Measurements from ENCODE around the gene GCLC. TPM values are rescaled to one million over a fixed set of nuclear protein-coding genes. Genes with fewer than 3 reads are reported as not detected.

GCLC gene
- total and polyA plus RNA-seq, 2 experiments from 2014 or later = 16.9 to 40.3 TPM

GRCh38 chr6:53479871-53480270 lies 65.0 kb downstream of the GCLC start:
- Mint-ChIP-seq H3K36me3 (ENCODE audit: low read depth) (no peaks in the 10 kb centered on the region), H3K4me1 (no peaks in the 10 kb centered on the region), H3K4me3 (no peak overlapping the region), H3K27ac (no peak overlapping the region), H3K9me3 (no peaks in the 10 kb centered on the region), H3K27me3 (ENCODE audit: insufficient read depth, low read depth, poor library complexity) (no peaks in the 10 kb centered on the region)
- DNase-seq (ENCODE audit: low spot score) = no peak
- Histone ChIP-seq H3K4me2 (no peak overlapping the region), H3K27me3 (ENCODE audit: insufficient read depth) (no peaks in the 10 kb centered on the region), H3K36me3 (ENCODE audit: insufficient read depth) (no peaks in the 10 kb centered on the region), H3K9me2 (ENCODE audit: insufficient read depth) (no peaks in the 10 kb centered on the region), H3F3A (replicated peaks; ENCODE audit: low read depth) (no peaks in the 10 kb centered on the region), H3K4me1 (ENCODE audit: insufficient read depth) (no peaks in the 10 kb centered on the region), H4K20me1 (replicated peaks; ENCODE audit: insufficient read depth) (no peaks in the 10 kb centered on the region), H3K27ac (ENCODE audit: low read depth) (no peak overlapping the region), H3K79me2 (replicated peaks; ENCODE audit: insufficient read depth) (no peaks in the 10 kb centered on the region), H2AFZ (no peak overlapping the region), H3K4me3 (no peak overlapping the region)
- TF ChIP-seq POLR2AphosphoS5 (IDR thresholded peaks at IDR 0.05; ENCODE audit: low read depth) (no peak), ZNF114 (CRISPR knock-in tag; IDR thresholded peaks at IDR 0.05) (no peak), EZH2 (IDR thresholded peaks at IDR 0.05; ENCODE audit: low read depth, unreplicated experiment) (no peak), ZNF331 (CRISPR knock-in tag; IDR thresholded peaks at IDR 0.05; ENCODE audit: low read depth) (no peak), EZH2phosphoT487 (IDR thresholded peaks at IDR 0.05; ENCODE audit: unreplicated experiment) (no peak), CREB1 (CRISPR knock-in tag; IDR thresholded peaks at IDR 0.05; ENCODE audit: low read depth) (no peak), REST (IDR thresholded peaks at IDR 0.05; ENCODE audit: unreplicated experiment) (no peak), JUNB (IDR thresholded peaks at IDR 0.05; ENCODE audit: unreplicated experiment) (no peak), CTCF (conservative IDR thresholded peaks at IDR 0.05; ENCODE audit: low read depth in 2 of 2) (no peak), NANOG (IDR thresholded peaks at IDR 0.05; ENCODE audit: borderline replicate concordance) (no peak), STAT1 (IDR thresholded peaks at IDR 0.05; ENCODE audit: unreplicated experiment) (no peak)
- TF ChIP-seq, protein P1, sequence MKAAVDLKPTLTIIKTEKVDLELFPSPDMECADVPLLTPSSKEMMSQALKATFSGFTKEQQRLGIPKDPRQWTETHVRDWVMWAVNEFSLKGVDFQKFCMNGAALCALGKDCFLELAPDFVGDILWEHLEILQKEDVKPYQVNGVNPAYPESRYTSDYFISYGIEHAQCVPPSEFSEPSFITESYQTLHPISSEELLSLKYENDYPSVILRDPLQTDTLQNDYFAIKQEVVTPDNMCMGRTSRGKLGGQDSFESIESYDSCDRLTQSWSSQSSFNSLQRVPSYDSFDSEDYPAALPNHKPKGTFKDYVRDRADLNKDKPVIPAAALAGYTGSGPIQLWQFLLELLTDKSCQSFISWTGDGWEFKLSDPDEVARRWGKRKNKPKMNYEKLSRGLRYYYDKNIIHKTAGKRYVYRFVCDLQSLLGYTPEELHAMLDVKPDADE (IDR thresholded peaks at IDR 0.05) = no peak
- TF ChIP-seq, protein P2, sequence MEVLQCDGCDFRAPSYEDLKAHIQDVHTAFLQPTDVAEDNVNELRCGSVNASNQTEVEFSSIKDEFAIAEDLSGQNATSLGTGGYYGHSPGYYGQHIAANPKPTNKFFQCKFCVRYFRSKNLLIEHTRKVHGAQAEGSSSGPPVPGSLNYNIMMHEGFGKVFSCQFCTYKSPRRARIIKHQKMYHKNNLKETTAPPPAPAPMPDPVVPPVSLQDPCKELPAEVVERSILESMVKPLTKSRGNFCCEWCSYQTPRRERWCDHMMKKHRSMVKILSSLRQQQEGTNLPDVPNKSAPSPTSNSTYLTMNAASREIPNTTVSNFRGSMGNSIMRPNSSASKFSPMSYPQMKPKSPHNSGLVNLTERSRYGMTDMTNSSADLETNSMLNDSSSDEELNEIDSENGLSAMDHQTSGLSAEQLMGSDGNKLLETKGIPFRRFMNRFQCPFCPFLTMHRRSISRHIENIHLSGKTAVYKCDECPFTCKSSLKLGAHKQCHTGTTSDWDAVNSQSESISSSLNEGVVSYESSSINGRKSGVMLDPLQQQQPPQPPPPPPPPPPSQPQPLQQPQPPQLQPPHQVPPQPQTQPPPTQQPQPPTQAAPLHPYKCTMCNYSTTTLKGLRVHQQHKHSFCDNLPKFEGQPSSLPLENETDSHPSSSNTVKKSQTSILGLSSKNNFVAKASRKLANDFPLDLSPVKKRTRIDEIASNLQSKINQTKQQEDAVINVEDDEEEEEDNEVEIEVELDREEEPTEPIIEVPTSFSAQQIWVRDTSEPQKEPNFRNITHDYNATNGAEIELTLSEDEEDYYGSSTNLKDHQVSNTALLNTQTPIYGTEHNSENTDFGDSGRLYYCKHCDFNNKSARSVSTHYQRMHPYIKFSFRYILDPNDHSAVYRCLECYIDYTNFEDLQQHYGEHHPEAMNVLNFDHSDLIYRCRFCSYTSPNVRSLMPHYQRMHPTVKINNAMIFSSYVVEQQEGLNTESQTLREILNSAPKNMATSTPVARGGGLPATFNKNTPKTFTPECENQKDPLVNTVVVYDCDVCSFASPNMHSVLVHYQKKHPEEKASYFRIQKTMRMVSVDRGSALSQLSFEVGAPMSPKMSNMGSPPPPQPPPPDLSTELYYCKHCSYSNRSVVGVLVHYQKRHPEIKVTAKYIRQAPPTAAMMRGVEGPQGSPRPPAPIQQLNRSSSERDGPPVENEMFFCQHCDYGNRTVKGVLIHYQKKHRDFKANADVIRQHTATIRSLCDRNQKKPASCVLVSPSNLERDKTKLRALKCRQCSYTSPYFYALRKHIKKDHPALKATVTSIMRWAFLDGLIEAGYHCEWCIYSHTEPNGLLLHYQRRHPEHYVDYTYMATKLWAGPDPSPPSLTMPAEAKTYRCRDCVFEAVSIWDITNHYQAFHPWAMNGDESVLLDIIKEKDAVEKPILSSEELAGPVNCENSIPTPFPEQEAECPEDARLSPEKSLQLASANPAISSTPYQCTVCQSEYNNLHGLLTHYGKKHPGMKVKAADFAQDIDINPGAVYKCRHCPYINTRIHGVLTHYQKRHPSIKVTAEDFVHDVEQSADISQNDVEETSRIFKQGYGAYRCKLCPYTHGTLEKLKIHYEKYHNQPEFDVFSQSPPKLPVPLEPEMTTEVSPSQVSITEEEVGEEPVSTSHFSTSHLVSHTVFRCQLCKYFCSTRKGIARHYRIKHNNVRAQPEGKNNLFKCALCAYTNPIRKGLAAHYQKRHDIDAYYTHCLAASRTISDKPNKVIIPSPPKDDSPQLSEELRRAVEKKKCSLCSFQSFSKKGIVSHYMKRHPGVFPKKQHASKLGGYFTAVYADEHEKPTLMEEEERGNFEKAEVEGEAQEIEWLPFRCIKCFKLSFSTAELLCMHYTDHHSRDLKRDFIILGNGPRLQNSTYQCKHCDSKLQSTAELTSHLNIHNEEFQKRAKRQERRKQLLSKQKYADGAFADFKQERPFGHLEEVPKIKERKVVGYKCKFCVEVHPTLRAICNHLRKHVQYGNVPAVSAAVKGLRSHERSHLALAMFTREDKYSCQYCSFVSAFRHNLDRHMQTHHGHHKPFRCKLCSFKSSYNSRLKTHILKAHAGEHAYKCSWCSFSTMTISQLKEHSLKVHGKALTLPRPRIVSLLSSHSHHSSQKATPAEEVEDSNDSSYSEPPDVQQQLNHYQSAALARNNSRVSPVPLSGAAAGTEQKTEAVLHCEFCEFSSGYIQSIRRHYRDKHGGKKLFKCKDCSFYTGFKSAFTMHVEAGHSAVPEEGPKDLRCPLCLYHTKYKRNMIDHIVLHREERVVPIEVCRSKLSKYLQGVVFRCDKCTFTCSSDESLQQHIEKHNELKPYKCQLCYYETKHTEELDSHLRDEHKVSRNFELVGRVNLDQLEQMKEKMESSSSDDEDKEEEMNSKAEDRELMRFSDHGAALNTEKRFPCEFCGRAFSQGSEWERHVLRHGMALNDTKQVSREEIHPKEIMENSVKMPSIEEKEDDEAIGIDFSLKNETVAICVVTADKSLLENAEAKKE (CRISPR knock-in tag; IDR thresholded peaks at IDR 0.05) = no peak
- no peak for ATAC-seq
